Gastroesophageal sphincter (tissue), 4 donors: ENCODE results near the gene AGBL1. TPM values are rescaled to one million over a fixed set of nuclear protein-coding genes. Genes with fewer than 3 reads are reported as not detected.

Source experiments
- ATAC-seq: fragments of 150-250 bp; one replicate; pipeline ENCODE4 v1.9.1; 2016; ENCODE audit warnings: mild to moderate bottlenecking, moderate library complexity
- H3K27ac ChIP-seq, 4 donors: fragments of 200-600 bp; sonication (generic) in 3 of 4; 1 replicate in 3 of 4; 2 replicates in 1 of 4; pipeline ENCODE4 v1.5.1; 2016 to 2019
- H3K27me3 ChIP-seq: fragments of 200-600 bp; sonication (generic); one replicate; pipeline ENCODE4 v1.5.1; 2019
- H3K36me3 ChIP-seq, 2 donors: fragments of 200-600 bp; sonication (generic); one replicate each; pipeline ENCODE4 v1.5.1; 2019; ENCODE audit warnings: control low read depth in 1 of 2
- H3K4me1 ChIP-seq, 3 donors: fragments of 200-600 bp; sonication (generic); 1 replicate in 2 of 3; 2 replicates in 1 of 3; pipeline ENCODE4 v1.5.1; 2016 to 2019; ENCODE audit warnings: control low read depth in 2 of 3
- H3K4me3 ChIP-seq, 2 donors: fragments of 200-600 bp; sonication (generic); one replicate each; pipeline ENCODE4 v1.5.1; 2019; ENCODE audit warnings: mild to moderate bottlenecking in 1 of 2, moderate library complexity in 1 of 2
- H3K9me3 ChIP-seq, 3 donors: fragments of 200-600 bp; sonication (generic); one replicate each; pipeline ENCODE4 v1.5.1; 2017 to 2019; ENCODE audit warnings: control low read depth in 2 of 3
- CTCF ChIP-seq, 4 experiments: fragments of 200-600 bp in 2 of 4; fragments of 450-650 bp in 2 of 4; sonication (generic) in 1 of 4; IDR thresholded peaks; one replicate each; pipeline ENCODE4 v1.5.1; 2017 to 2019; ENCODE audit warnings: antibody characterized with exemption in 4 of 4, mild to moderate bottlenecking in 2 of 4, moderate library complexity in 2 of 4
- EP300 ChIP-seq: sonication (generic); formaldehyde crosslinking; IDR thresholded peaks from one replicate; pipeline ENCODE4 v1.6.1; 2017; ENCODE audit warnings: antibody characterized with exemption, mild to moderate bottlenecking
- POLR2A ChIP-seq, 2 donors: fragments of 450-650 bp; IDR thresholded peaks; one replicate each; pipeline ENCODE4 v1.6.1; 2017; ENCODE audit warnings: antibody characterized with exemption in 2 of 2, mild to moderate bottlenecking in 2 of 2, moderate library complexity in 1 of 2
- POLR2AphosphoS5 ChIP-seq: sonication (generic); formaldehyde crosslinking; IDR thresholded peaks from one replicate; pipeline ENCODE4 v1.6.1; 2017; ENCODE audit warnings: antibody characterized with exemption
- WGBS, 2 donors: methylation state at CpG; one replicate each; pipeline ENCODE4 v1.1.5; 2018; ENCODE audit warnings: low coverage in 1 of 2; 5-methylcytosine and 5-hydroxymethylcytosine counted together
- total RNA-seq, 4 donors: library from RNA; depleted of rRNA; stranded (reverse); fragments of >200 nt; gene quantifications; one replicate each; pipeline ENCODE4 v1.1.0, GENCODE V29; 2016

AGBL1 gene
- total RNA-seq, 4 donors from 2014 or later = 0.12 to 0.13 TPM; not detected in 2

GRCh38 chr15:86935841-86936240 lies 856.2 kb downstream of the AGBL1 start:
- Histone ChIP-seq H3K4me1 (no peaks in the 10 kb centered on the region), H3K4me3 (no peak overlapping the region), H3K27ac (no peak overlapping the region), H3K9me3 (no peaks in the 10 kb centered on the region), H3K27me3 (no peaks in the 10 kb centered on the region), H3K36me3 (no peaks in the 10 kb centered on the region)
- no peak for ATAC-seq
- TF ChIP-seq POLR2A (IDR thresholded peaks at IDR 0.05) (no peak), POLR2AphosphoS5 (no peak), EP300 (no peak), CTCF (IDR thresholded peaks at IDR 0.05) (no peak)
- WGBS, 2 donors = 45 to 60% methylated on average over 2 of the region's 8 CpGs

- Histone ChIP-seq H3K9me3 (peaks cover 0 to 6% (median 0%) of the 10 kb centered on the region in 3 donors), H3K4me3 (no peak overlapping the region), H3K4me1 (no peaks in the 10 kb centered on the region), H3K27me3 (no peaks in the 10 kb centered on the region), H3K36me3 (no peaks in the 10 kb centered on the region), H3K27ac (no peak overlapping the region)
- TF ChIP-seq EP300 = no peak
- no peak for TF ChIP-seq CTCF (IDR thresholded peaks at IDR 0.05)
- TF ChIP-seq POLR2A (IDR thresholded peaks at IDR 0.05) = no peak
- no peak for TF ChIP-seq POLR2AphosphoS5
- WGBS, 2 donors = 78 to 88% methylated on average over 3 of the region's 3 CpGs
- no peak for ATAC-seq
These were observed 862.6 kb downstream of the AGBL1 start for GRCh38 chr15:86942285-86942684.

GRCh38 chr15:86948719-86949118 lies 869.0 kb downstream of the AGBL1 start:
- Histone ChIP-seq H3K9me3 (no peaks in the 10 kb centered on the region), H3K4me1 (peaks cover 0 to 7% (median 0%) of the 10 kb centered on the region in 3 donors), H3K36me3 (no peaks in the 10 kb centered on the region), H3K27me3 (no peaks in the 10 kb centered on the region), H3K4me3 (no peak overlapping the region), H3K27ac (no peak overlapping the region)
- no peak for ATAC-seq
- WGBS, 2 donors = 20 to 61% methylated on average over 4 of the region's 4 CpGs
- TF ChIP-seq POLR2AphosphoS5 = no peak

- ATAC-seq = no peak
- Histone ChIP-seq H3K27ac (no peak overlapping the region), H3K4me1 (no peaks in the 10 kb centered on the region), H3K4me3 (no peak overlapping the region), H3K9me3 (no peaks in the 10 kb centered on the region), H3K36me3 (no peaks in the 10 kb centered on the region), H3K27me3 (no peaks in the 10 kb centered on the region)
- TF ChIP-seq POLR2A (IDR thresholded peaks at IDR 0.05) = no peak
- no peak for TF ChIP-seq EP300
- no peak for TF ChIP-seq POLR2AphosphoS5
- TF ChIP-seq CTCF (IDR thresholded peaks at IDR 0.05) = no peak
These were observed 879.6 kb downstream of the AGBL1 start for GRCh38 chr15:86959254-86959653.

GRCh38 chr15:86961669-86962068 lies 882.0 kb downstream of the AGBL1 start:
- no peak for TF ChIP-seq CTCF (IDR thresholded peaks at IDR 0.05)
- no peak for TF ChIP-seq EP300
- no peak for TF ChIP-seq POLR2AphosphoS5
- no peak for TF ChIP-seq POLR2A (IDR thresholded peaks at IDR 0.05)
- Histone ChIP-seq H3K27ac (no peak overlapping the region), H3K4me1 (no peaks in the 10 kb centered on the region), H3K4me3 (no peak overlapping the region), H3K36me3 (no peaks in the 10 kb centered on the region), H3K27me3 (no peaks in the 10 kb centered on the region), H3K9me3 (no peaks in the 10 kb centered on the region)
- no peak for ATAC-seq
- WGBS, 2 donors = 81 to 93% methylated on average over 2 to 3 of the region's 3 CpGs
